ENCODE results near the gene ADIRF.
"Not testable (repeated sequence)": the region's sequence is repeated elsewhere in the genome, so short reads cannot be mapped to it uniquely, and the experiment has no call there.

The ADIRF gene
- total RNA-seq = 0 to 0.89 (median 0) reads per million in 18 experiments

GRCh38 chr10:86968271-86968993 is at the start of gene ADIRF:
ADIRF (plus strand) TSS chr10:86968482; CDS start chr10:86968545, 63 bp downstream.
- no peak for DNase-seq

GRCh38 chr10:86922553-86922961 is 45.7 kb upstream of the ADIRF start:
- no peak for DNase-seq

- DNase-seq = no peak
Measured at GRCh38 chr10:86929468-86930380, 38.6 kb upstream of the ADIRF start.

GRCh38 chr10:86931872-86932271 is 36.4 kb upstream of the ADIRF start:
- peak in 1 of 2 donors; percentile 14 for DNase-seq

GRCh38 chr10:86932674-86933073 is 35.6 kb upstream of the ADIRF start:
- no peak for DNase-seq

- not testable (repeated sequence) for DNase-seq
Measured at GRCh38 chr10:86934162-86934711, 34.0 kb upstream of the ADIRF start.

GRCh38 chr10:86936661-86937501 is 31.4 kb upstream of the ADIRF start:
- DNase-seq = no peak

- DNase-seq = no peak
Measured at GRCh38 chr10:86937502-86938154, 30.7 kb upstream of the ADIRF start.

GRCh38 chr10:86938260-86938659 is 30.0 kb upstream of the ADIRF start:
- DNase-seq = no peak

GRCh38 chr10:86940076-86940475 is 28.2 kb upstream of the ADIRF start:
- DNase-seq = not testable (repeated sequence)

GRCh38 chr10:86940677-86941076 is 27.6 kb upstream of the ADIRF start:
- DNase-seq = no peak

- DNase-seq = no peak
Measured at GRCh38 chr10:86941426-86941825, 26.9 kb upstream of the ADIRF start.

GRCh38 chr10:86941991-86942421 is 26.3 kb upstream of the ADIRF start:
- no peak for DNase-seq

- DNase-seq = no peak
Measured at GRCh38 chr10:86942441-86943315, 25.6 kb upstream of the ADIRF start.

- no peak for DNase-seq
Measured at GRCh38 chr10:86943316-86944030, 24.8 kb upstream of the ADIRF start.

GRCh38 chr10:86944031-86944419 is 24.3 kb upstream of the ADIRF start:
- no peak for DNase-seq

GRCh38 chr10:86944471-86944870 is 23.8 kb upstream of the ADIRF start:
- no peak for DNase-seq

- no peak for DNase-seq
Measured at GRCh38 chr10:86944907-86945306, 23.4 kb upstream of the ADIRF start.

GRCh38 chr10:86945361-86946212 is 22.7 kb upstream of the ADIRF start:
- no peak for DNase-seq

Data from inflammatory macrophage (primary cell).